Neuronal stem cell (in vitro differentiated cells): Measurements from ENCODE around the gene VPS35.

Source experiments
- DNase-seq: peaks from one replicate; pipeline ENCODE4 v3.0.0-alpha.2; 2013; ENCODE audit warnings: low spot score
- H2AFZ ChIP-seq: one replicate; pipeline ENCODE4 v1.6.1; 2013; ENCODE audit warnings: mild to moderate bottlenecking, low read length, inconsistent platforms
- H2AK5ac ChIP-seq: 2 replicates; pipeline ENCODE4 v1.6.1; 2013; ENCODE audit warnings: low read depth, mild to moderate bottlenecking, inconsistent platforms, low read length, moderate library complexity, mixed read lengths
- H2BK120ac ChIP-seq: 2 replicates; pipeline ENCODE4 v1.6.1; 2013; ENCODE audit warnings: low read depth, mild to moderate bottlenecking, inconsistent platforms, low read length, moderate library complexity, mixed read lengths
- H2BK12ac ChIP-seq: one replicate; pipeline ENCODE4 v1.6.1; 2013; ENCODE audit warnings: low read length, inconsistent platforms
- H2BK15ac ChIP-seq: 2 replicates; pipeline ENCODE4 v1.6.1; 2013; ENCODE audit warnings: mild to moderate bottlenecking, low read length, inconsistent platforms, mixed read lengths
- H2BK5ac ChIP-seq: one replicate; pipeline ENCODE4 v1.6.1; 2013; ENCODE audit warnings: inconsistent platforms, mild to moderate bottlenecking, low read length, moderate library complexity
- H3K14ac ChIP-seq: one replicate; pipeline ENCODE4 v1.6.1; 2013; ENCODE audit warnings: low read length, inconsistent platforms
- H3K18ac ChIP-seq: 2 replicates; pipeline ENCODE4 v1.6.1; 2013; ENCODE audit warnings: low read length, inconsistent platforms
- H3K23ac ChIP-seq: 2 replicates; pipeline ENCODE4 v1.6.1; 2013; ENCODE audit warnings: low read depth, mild to moderate bottlenecking, mixed read lengths, low read length, inconsistent platforms; ENCODE audit not compliant: poor library complexity
- H3K27ac ChIP-seq: replicated peaks from 3 replicates; pipeline ENCODE4 v1.5.1; 2013; ENCODE audit warnings: low read length, inconsistent platforms
- H3K27me3 ChIP-seq, 3 experiments: 2 replicates each; pipeline ENCODE4 v1.6.1; 2013; ENCODE audit warnings: low read length in 3 of 3, mild to moderate bottlenecking in 2 of 3, inconsistent platforms in 1 of 3, low read depth in 1 of 3, mixed read lengths in 1 of 3, moderate library complexity in 1 of 3; ENCODE audit not compliant: control insufficient read depth in 3 of 3, insufficient read depth in 3 of 3
- H3K36me3 ChIP-seq, 2 donors: replicated peaks in 1 of 2; 2 replicates each; pipeline ENCODE4 v1.6.1; 2013; ENCODE audit warnings: low read length in 2 of 2; ENCODE audit not compliant: control insufficient read depth in 2 of 2, insufficient read depth in 2 of 2
- H3K4ac ChIP-seq: 2 replicates; pipeline ENCODE4 v1.6.1; 2013; ENCODE audit warnings: inconsistent platforms, mild to moderate bottlenecking, low read length, moderate library complexity
- H3K4me1 ChIP-seq, 2 donors: 1 replicate in 1 of 2; 2 replicates in 1 of 2; pipeline ENCODE4 v1.6.1; 2013; ENCODE audit warnings: low read length in 2 of 2, low read depth in 1 of 2; ENCODE audit not compliant: control insufficient read depth in 2 of 2, insufficient read depth in 1 of 2
- H3K4me2 ChIP-seq: one replicate; pipeline ENCODE4 v1.6.1; 2013; ENCODE audit warnings: mild to moderate bottlenecking, low read length, inconsistent platforms; ENCODE audit not compliant: insufficient read depth, poor library complexity, severe bottlenecking
- H3K4me3 ChIP-seq, 2 donors: 2 replicates each; pipeline ENCODE4 v1.5.1; 2013; ENCODE audit warnings: low read length in 2 of 2, mild to moderate bottlenecking in 2 of 2, inconsistent platforms in 1 of 2, moderate library complexity in 1 of 2
- H3K79me1 ChIP-seq: one replicate; pipeline ENCODE4 v1.6.1; 2013; ENCODE audit warnings: low read depth, mild to moderate bottlenecking, inconsistent platforms, low read length, moderate library complexity
- H3K9ac ChIP-seq: one replicate; pipeline ENCODE4 v1.6.1; 2013; ENCODE audit warnings: mild to moderate bottlenecking, low read depth, low read length, inconsistent platforms; ENCODE audit not compliant: poor library complexity
- H3K9me3 ChIP-seq, 2 donors: replicated peaks in 1 of 2; 2 replicates each; pipeline versions ENCODE3 to v1.6.1; 2013; ENCODE audit warnings: low read length in 2 of 2, mild to moderate bottlenecking in 2 of 2, inconsistent platforms in 1 of 2, low read depth in 1 of 2, mixed read lengths in 1 of 2, moderate library complexity in 1 of 2; ENCODE audit not compliant: control insufficient read depth in 2 of 2, insufficient read depth in 1 of 2
- H4K8ac ChIP-seq: one replicate; pipeline ENCODE4 v1.6.1; 2013; ENCODE audit warnings: low read depth, mild to moderate bottlenecking, inconsistent platforms, low read length, moderate library complexity
- H4K91ac ChIP-seq: one replicate; pipeline ENCODE4 v1.6.1; 2013; ENCODE audit warnings: low read length, low read depth, mild to moderate bottlenecking, inconsistent platforms; ENCODE audit not compliant: poor library complexity
- WGBS, 2 donors: extraction: QIAGEN DNeasy Blood & Tissue Kit; methylation state at CpG; one replicate each; pipeline ENCODE4 v1.1.7; 2013; ENCODE audit warnings: missing lambda C conversion rate in 2 of 2, mixed read lengths in 1 of 2; ENCODE audit not compliant: insufficient read length in 2 of 2, insufficient replicate concordance in 1 of 2; ENCODE audit errors: extremely low coverage in 2 of 2; 5-methylcytosine and 5-hydroxymethylcytosine counted together

VPS35 gene

DNA sequence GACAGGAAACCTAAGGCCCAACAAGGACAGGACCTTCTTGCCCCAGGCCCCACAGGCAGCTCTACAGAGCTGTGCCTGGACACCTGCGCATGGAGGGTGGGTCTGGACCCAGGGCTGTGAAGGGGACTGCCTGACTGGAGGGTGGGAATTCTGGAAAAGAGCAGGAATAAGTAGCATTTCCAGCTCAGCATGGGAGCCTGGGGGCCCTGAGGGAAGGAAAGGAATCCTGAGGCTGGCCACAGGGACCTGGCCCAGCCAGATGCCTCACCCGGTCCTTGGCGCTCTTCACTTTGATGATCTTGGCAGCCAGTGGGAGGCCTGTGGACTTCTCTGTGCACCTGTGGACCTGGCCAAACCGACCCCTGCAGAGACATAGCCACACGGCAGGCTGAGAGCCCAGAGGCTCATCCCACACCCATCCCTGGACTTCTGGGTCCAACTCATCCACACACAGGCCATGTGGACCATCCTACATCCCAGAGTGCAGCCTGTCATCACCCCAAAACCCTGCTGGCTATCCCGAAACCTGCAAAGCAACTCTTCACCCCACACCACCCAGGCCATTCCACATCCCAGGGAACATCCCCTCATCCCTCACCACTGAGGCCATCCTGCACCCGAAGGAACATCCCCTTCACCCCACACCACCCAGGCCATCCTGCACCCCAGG, 40.5 kb upstream of the VPS35 start:
- Histone ChIP-seq H3K4me1 (peaks cover 0 to 3% of the 10 kb centered on the region in 2 donors), H2AFZ (no peak overlapping the region), H2BK12ac (no peak overlapping the region), H3K27me3 (peaks cover 0 to 10% (median 0%) of the 10 kb centered on the region in 3 experiments), H3K14ac (no peak overlapping the region), H3K4ac (no peak overlapping the region), H2BK15ac (no peak overlapping the region), H3K18ac (no peak overlapping the region), H4K8ac (no peak overlapping the region), H2BK120ac (no peak overlapping the region), H3K9ac (no peak overlapping the region), H3K4me3 (no peak overlapping the region), H3K79me1 (no peaks in the 10 kb centered on the region), H3K23ac (no peak overlapping the region), H2AK5ac (peak overlapping the region; percentile 44), H3K36me3 (no peaks in the 10 kb centered on the region), H3K4me2 (no peak overlapping the region), H3K27ac (no peak overlapping the region), H3K9me3 (peaks cover 3% of the 10 kb centered on the region in 2 donors), H4K91ac (no peak overlapping the region), H2BK5ac (no peak overlapping the region)
- DNase-seq = no peak
- no CpG with 5 or more reads among the region's 7 CpGs for WGBS, 2 donors

DNA sequence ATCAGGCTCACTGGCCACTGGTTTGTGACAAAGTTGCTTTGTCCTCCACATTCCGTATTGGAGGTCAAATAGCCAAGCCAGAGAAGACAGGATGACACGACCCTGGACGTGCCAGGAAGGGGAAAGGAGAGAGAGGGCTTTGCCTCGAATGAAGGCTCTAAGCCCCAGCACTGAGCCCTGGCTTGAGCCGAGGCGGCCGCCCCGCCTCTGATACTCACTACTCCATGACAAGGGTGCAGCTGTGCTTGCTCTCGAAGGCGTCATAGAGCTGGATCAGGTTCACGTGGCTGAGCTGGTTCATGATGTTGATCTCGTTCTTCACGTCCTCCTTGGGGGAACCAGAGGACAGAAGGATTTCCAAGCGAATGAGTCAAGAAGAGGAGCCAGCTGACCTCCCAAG, 39.8 kb upstream of the VPS35 start:
- no peak overlapping the region for H3K4me3 ChIP-seq
- WGBS, 2 donors = no CpG with 5 or more reads among the region's 14 CpGs
- no peak overlapping the region for H2BK5ac ChIP-seq
- peaks cover 3 to 5% of the 10 kb centered on the region in 2 donors for H3K9me3 ChIP-seq
- H3K4me2 ChIP-seq = no peak overlapping the region
- no peak overlapping the region for H3K27ac ChIP-seq
- H3K36me3 ChIP-seq = no peaks in the 10 kb centered on the region
- H3K14ac ChIP-seq = no peak overlapping the region
- H3K4ac ChIP-seq = no peak overlapping the region
- no peak overlapping the region for H4K91ac ChIP-seq
- H3K18ac ChIP-seq = no peak overlapping the region
- H2AFZ ChIP-seq = no peak overlapping the region
- no peaks in the 10 kb centered on the region for H3K79me1 ChIP-seq
- H2BK12ac ChIP-seq = no peak overlapping the region
- H4K8ac ChIP-seq = no peak overlapping the region
- H3K27me3 ChIP-seq = peaks cover 0 to 5% (median 0%) of the 10 kb centered on the region in 3 experiments
- no peak overlapping the region for H3K23ac ChIP-seq
- no peak for DNase-seq
- no peak overlapping the region for H2AK5ac ChIP-seq
- H2BK15ac ChIP-seq = no peak overlapping the region
- H3K4me1 ChIP-seq = peaks cover 0 to 3% of the 10 kb centered on the region in 2 donors
- H2BK120ac ChIP-seq = no peak overlapping the region
- H3K9ac ChIP-seq = no peak overlapping the region

DNA sequence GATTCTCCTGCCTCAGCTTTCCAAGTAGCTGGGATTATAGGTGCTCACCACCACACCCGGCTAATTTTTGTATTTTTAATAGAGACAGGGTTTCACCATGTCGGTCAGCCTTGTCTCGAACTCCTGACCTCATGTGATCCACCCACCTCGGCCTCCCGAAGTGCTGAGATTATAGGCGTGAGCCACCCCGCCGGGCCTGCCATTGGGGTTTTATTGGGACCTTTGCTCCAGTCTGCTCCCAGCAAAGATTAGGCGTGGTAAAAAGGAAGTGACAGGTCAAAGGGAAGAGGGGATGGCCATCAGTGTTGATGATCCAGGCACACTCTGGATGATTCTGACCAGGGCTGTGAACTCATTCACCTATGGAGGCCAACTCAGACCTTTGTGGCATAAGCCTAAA, 38.7 kb upstream of the VPS35 start:
- H3K4me1 ChIP-seq = peaks cover 0 to 3% of the 10 kb centered on the region in 2 donors
- H2BK5ac ChIP-seq = no peak overlapping the region
- no CpG with 5 or more reads among the region's 9 CpGs for WGBS, 2 donors
- H3K36me3 ChIP-seq = no peaks in the 10 kb centered on the region
- no peak overlapping the region for H3K4me2 ChIP-seq
- H2AK5ac ChIP-seq = no peak overlapping the region
- H3K14ac ChIP-seq = no peak overlapping the region
- H3K23ac ChIP-seq = no peak overlapping the region
- no peak overlapping the region for H3K27ac ChIP-seq
- H3K27me3 ChIP-seq = peaks cover 0 to 3% (median 0%) of the 10 kb centered on the region in 3 experiments
- no peaks in the 10 kb centered on the region for H3K79me1 ChIP-seq
- H3K9ac ChIP-seq = no peak overlapping the region
- no peak overlapping the region for H2BK120ac ChIP-seq
- no peak overlapping the region for H2AFZ ChIP-seq
- H4K8ac ChIP-seq = no peak overlapping the region
- H3K4ac ChIP-seq = no peak overlapping the region
- no peak overlapping the region for H3K4me3 ChIP-seq
- H4K91ac ChIP-seq = no peak overlapping the region
- DNase-seq = no peak
- no peak overlapping the region for H3K18ac ChIP-seq
- H2BK15ac ChIP-seq = no peak overlapping the region
- peaks cover 3 to 5% of the 10 kb centered on the region in 2 donors for H3K9me3 ChIP-seq
- no peak overlapping the region for H2BK12ac ChIP-seq

DNA sequence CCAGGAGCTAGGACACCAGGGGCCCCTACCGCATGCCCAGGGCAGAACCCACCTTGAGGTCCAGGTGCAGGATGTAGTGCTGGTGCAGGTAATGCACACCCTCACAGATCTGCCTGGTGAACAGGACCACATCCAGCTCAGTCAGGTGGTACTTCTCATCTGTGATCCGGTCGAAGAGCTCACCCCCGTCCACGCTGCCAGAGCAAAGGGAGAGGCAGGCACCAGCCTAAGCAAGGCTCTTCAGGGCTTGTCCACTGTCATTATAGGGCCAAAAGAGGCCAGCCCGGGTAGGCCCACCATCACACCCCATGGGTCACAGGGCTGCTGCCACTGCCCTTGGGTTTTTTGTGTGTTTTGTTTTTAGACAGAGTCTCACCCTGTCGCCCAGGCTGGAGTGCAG, 38.2 kb upstream of the VPS35 start:
- no peaks in the 10 kb centered on the region for H3K27me3 ChIP-seq
- H3K79me1 ChIP-seq = no peaks in the 10 kb centered on the region
- H2AFZ ChIP-seq = no peak overlapping the region
- H3K4me2 ChIP-seq = no peak overlapping the region
- H3K4me3 ChIP-seq = no peak overlapping the region
- H3K9me3 ChIP-seq = peaks cover 3 to 5% of the 10 kb centered on the region in 2 donors
- H3K4ac ChIP-seq = no peak overlapping the region
- no peaks in the 10 kb centered on the region for H3K36me3 ChIP-seq
- no peak overlapping the region for H3K27ac ChIP-seq
- no peak overlapping the region for H3K14ac ChIP-seq
- H3K9ac ChIP-seq = no peak overlapping the region
- H2AK5ac ChIP-seq = peak overlapping the region; percentile 47
- WGBS, 2 donors = no CpG with 5 or more reads among the region's 7 CpGs
- no peak overlapping the region for H3K23ac ChIP-seq
- H2BK12ac ChIP-seq = no peak overlapping the region
- H3K4me1 ChIP-seq = peaks cover 0 to 3% of the 10 kb centered on the region in 2 donors
- H4K8ac ChIP-seq = no peak overlapping the region
- no peak overlapping the region for H4K91ac ChIP-seq
- no peak overlapping the region for H2BK5ac ChIP-seq
- peak overlapping the region; percentile 81 for H3K18ac ChIP-seq
- no peak overlapping the region for H2BK120ac ChIP-seq
- no peak for DNase-seq
- H2BK15ac ChIP-seq = peak overlapping the region; percentile 9
